ENCODE data around the gene ANKS1B.

DNA sequence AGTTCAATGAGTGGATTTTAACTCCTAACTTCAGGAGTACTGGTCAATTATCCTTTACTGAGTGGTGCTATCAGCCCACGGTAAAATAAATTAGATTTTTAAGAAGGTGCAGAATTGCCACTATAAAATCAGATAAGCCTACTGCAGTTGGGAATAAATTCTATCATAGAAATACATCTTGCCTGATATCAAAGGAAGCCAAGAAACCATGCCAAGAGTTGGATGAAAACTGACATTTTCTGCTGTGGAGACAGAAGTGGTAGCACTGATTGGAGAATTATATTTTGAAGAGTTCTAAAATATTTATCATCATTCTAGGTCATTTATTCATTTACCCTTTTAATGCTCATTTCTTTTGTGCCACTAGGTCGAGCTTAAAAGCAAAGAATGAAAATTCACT, 874.5 kb downstream of the ANKS1B start:
- TF ChIP-seq, protein P1, sequence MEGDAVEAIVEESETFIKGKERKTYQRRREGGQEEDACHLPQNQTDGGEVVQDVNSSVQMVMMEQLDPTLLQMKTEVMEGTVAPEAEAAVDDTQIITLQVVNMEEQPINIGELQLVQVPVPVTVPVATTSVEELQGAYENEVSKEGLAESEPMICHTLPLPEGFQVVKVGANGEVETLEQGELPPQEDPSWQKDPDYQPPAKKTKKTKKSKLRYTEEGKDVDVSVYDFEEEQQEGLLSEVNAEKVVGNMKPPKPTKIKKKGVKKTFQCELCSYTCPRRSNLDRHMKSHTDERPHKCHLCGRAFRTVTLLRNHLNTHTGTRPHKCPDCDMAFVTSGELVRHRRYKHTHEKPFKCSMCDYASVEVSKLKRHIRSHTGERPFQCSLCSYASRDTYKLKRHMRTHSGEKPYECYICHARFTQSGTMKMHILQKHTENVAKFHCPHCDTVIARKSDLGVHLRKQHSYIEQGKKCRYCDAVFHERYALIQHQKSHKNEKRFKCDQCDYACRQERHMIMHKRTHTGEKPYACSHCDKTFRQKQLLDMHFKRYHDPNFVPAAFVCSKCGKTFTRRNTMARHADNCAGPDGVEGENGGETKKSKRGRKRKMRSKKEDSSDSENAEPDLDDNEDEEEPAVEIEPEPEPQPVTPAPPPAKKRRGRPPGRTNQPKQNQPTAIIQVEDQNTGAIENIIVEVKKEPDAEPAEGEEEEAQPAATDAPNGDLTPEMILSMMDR (IDR thresholded peaks at IDR 0.05), result no peak
- TF ChIP-seq POLR2A (IDR thresholded peaks at IDR 0.05) (no peak), POLR2AphosphoS5 (IDR thresholded peaks at IDR 0.05) (no peak), EP300 (IDR thresholded peaks at IDR 0.05) (no peak)
